Glomerular endothelial cell (primary cell): ENCODE results near the gene HAND1. TPM values are rescaled to one million over a fixed set of nuclear protein-coding genes. Genes with fewer than 3 reads are reported as not detected.

Source experiments
- DNase-seq: peaks from one replicate; pipeline ENCODE4 v3.0.0-alpha.2; 2011; ENCODE audit warnings: low read depth, low spot score; ENCODE audit errors: extremely low read depth
- total RNA-seq: library from RNA; depleted of rRNA; stranded (reverse); fragments of >200 nt; gene quantifications from 2 replicates; pipeline ENCODE4 v1.2.3, GENCODE V29; 2015

HAND1 gene
- total RNA-seq, 1 donor from 2014 or later, result not detected

- DNase-seq, result no peak
Measured at GRCh38 chr5:154464438-154464837, 13.6 kb downstream of the HAND1 start.

GRCh38 chr5:154461531-154461930, 16.5 kb downstream of the HAND1 start:
- no peak for DNase-seq

GRCh38 chr5:154460172-154460571, 17.9 kb downstream of the HAND1 start:
- DNase-seq, result no peak

- DNase-seq, result no peak
Measured at GRCh38 chr5:154459015-154459414, 19.0 kb downstream of the HAND1 start.

- no peak for DNase-seq
Measured at GRCh38 chr5:154456540-154456939, 21.5 kb downstream of the HAND1 start.

- no peak for DNase-seq
Measured at GRCh38 chr5:154455585-154455984, 22.4 kb downstream of the HAND1 start.

GRCh38 chr5:154451957-154452356, 26.1 kb downstream of the HAND1 start:
- no peak for DNase-seq

- no peak for DNase-seq
Measured at GRCh38 chr5:154449786-154450185, 28.2 kb downstream of the HAND1 start.

- no peak for DNase-seq
Measured at GRCh38 chr5:154447089-154447725, 30.8 kb downstream of the HAND1 start.

- no peak for DNase-seq
Measured at GRCh38 chr5:154446195-154447088, 31.6 kb downstream of the HAND1 start.

- no peak for DNase-seq
Measured at GRCh38 chr5:154445422-154446194, 32.4 kb downstream of the HAND1 start, which contains the start of gene SAP30L. Gene SAP30L, plus strand, starts transcription at chr5:154445997. Its CDS starts 608 bp downstream, at chr5:154446605.

- no peak for DNase-seq
Measured at GRCh38 chr5:154444556-154445421, 33.2 kb downstream of the HAND1 start.

- DNase-seq, result no peak
Measured at GRCh38 chr5:154442801-154443200, 35.2 kb downstream of the HAND1 start.

GRCh38 chr5:154440540-154440939, 37.5 kb downstream of the HAND1 start:
- DNase-seq, result no peak

GRCh38 chr5:154437281-154437965, 40.6 kb downstream of the HAND1 start:
- DNase-seq, result no peak

GRCh38 chr5:154435226-154435625, 42.8 kb downstream of the HAND1 start:
- DNase-seq, result no peak

- DNase-seq, result no peak
Measured at GRCh38 chr5:154430961-154431630, 46.9 kb downstream of the HAND1 start.

GRCh38 chr5:154430466-154430865, 47.6 kb downstream of the HAND1 start:
- DNase-seq, result no peak

GRCh38 chr5:154429341-154429740, 48.7 kb downstream of the HAND1 start:
- DNase-seq, result no peak
